NCI-H2107 treated with DMSO at 0.1 percent for 48 hours (cell line): ENCODE measurements around the gene CFTR.
"Not testable (repeated sequence)": the region's sequence is repeated elsewhere in the genome, so short reads cannot be mapped to it uniquely, and the experiment has no call there.

Experiments
- DNase-seq: peaks from one replicate; lab custom pipeline; 2025; ENCODE audit not compliant: unreplicated experiment; lab: John Stamatoyannopoulos, UW

CFTR gene

GRCh38 chr7:117493460-117493859 is 13.6 kb downstream of the CFTR start:
- no peak for DNase-seq

GRCh38 chr7:117495308-117495707 is 15.5 kb downstream of the CFTR start:
- DNase-seq = no peak

GRCh38 chr7:117502331-117502730 is 22.5 kb downstream of the CFTR start:
- DNase-seq = no peak

GRCh38 chr7:117505238-117505637 is 25.4 kb downstream of the CFTR start:
- DNase-seq = no peak

- DNase-seq = no peak
These were observed 28.9 kb downstream of the CFTR start for GRCh38 chr7:117508676-117509075.

- DNase-seq = not testable (repeated sequence)
These were observed 37.4 kb downstream of the CFTR start for GRCh38 chr7:117517194-117517593.

GRCh38 chr7:117530390-117530789 is 50.6 kb downstream of the CFTR start:
- DNase-seq = no peak

- DNase-seq = no peak
These were observed 51.9 kb downstream of the CFTR start for GRCh38 chr7:117531595-117532244.

GRCh38 chr7:117538053-117538452 is 58.2 kb downstream of the CFTR start:
- no peak for DNase-seq

GRCh38 chr7:117544061-117544460 is 64.2 kb downstream of the CFTR start:
- DNase-seq = no peak

- DNase-seq = no peak
These were observed 68.2 kb downstream of the CFTR start for GRCh38 chr7:117548035-117548434.

- DNase-seq = no peak
These were observed 70.8 kb downstream of the CFTR start for GRCh38 chr7:117550625-117551024.

GRCh38 chr7:117552660-117553059 is 72.8 kb downstream of the CFTR start:
- DNase-seq = no peak

- DNase-seq = no peak
These were observed 75.4 kb downstream of the CFTR start for GRCh38 chr7:117555260-117555659.

- no peak for DNase-seq
These were observed 79.6 kb downstream of the CFTR start for GRCh38 chr7:117559391-117559790.

GRCh38 chr7:117560030-117560429 is 80.2 kb downstream of the CFTR start:
- no peak for DNase-seq

GRCh38 chr7:117562759-117563158 is 82.9 kb downstream of the CFTR start:
- no peak for DNase-seq

GRCh38 chr7:117564080-117564479 is 84.3 kb downstream of the CFTR start:
- DNase-seq = no peak

- no peak for DNase-seq
These were observed 84.8 kb downstream of the CFTR start for GRCh38 chr7:117564627-117565026.

GRCh38 chr7:117565226-117565625 is 85.4 kb downstream of the CFTR start:
- DNase-seq = no peak

GRCh38 chr7:117567781-117568180 is 88.0 kb downstream of the CFTR start:
- DNase-seq = no peak

- DNase-seq = no peak
These were observed 93.2 kb downstream of the CFTR start for GRCh38 chr7:117572856-117573620.

GRCh38 chr7:117581424-117581823 is 101.6 kb downstream of the CFTR start:
- DNase-seq = no peak
